Daoy (cell line): ENCODE data around the gene PLCB2. TPM values are rescaled to one million over a fixed set of nuclear protein-coding genes. Genes with fewer than 3 reads are reported as not detected.

ENCODE experiments used
- DNase-seq: peaks from one replicate; pipeline ENCODE4 v3.0.0-alpha.2; 2015; ENCODE audit warnings: low read depth
- total RNA-seq: library from RNA; depleted of rRNA; stranded (reverse); fragments of >200 nt; shearing (Covaris generic); gene quantifications from 2 replicates; pipeline ENCODE4 v1.2.3, GENCODE V29; 2014

The PLCB2 gene
- total RNA-seq, 1 experiment from 2014 or later, result 0.29 TPM

GRCh38 chr15:40323953-40324937 is 16.5 kb upstream of the PLCB2 start:
- peak; percentile 37 for DNase-seq

DNA sequence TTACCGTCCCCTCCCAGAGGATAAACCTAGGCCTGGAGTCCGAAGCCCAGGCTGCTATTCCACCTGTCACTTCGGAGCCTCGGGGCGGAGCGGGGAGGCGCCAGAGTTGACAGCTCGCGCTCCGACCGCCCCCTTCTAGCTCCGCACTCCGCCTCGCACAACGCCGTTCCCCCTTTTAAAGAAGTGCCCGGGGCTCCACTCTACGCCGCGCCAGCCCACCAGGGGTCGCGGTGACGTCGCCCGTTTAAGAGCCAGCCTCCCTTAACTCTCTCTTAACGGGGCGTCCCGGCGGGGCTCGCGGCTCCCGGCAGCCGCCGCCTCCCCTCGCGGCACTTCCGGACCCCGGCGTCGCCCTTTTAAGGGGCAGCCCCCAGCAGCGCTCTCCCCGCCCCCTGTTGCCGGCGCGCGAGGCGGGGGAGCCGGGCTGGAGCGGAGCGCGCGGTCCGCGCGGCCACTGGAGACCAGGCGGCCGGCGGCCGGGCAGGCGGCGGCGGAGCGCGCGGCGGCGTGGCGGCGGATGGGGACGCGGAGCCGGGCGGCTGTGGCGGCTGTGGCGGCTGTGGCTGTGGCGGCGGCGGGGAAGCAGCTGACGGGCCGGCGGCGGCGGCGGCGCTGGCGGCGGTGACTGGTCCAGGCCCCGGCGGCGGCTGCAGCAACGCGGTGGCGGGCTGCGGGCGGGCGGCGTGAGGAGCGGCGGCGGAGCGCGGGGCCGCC is 15.7 kb upstream of the PLCB2 start, which contains the start of gene INAFM2:
Gene INAFM2 (plus strand): TSS at position 454 of the 714 bp plus-strand sequence. CDS start 364 bp downstream, outside the sequence.
- DNase-seq, result peak; percentile 92

- DNase-seq, result no peak
Observed at GRCh38 chr15:40322531-40323238, 14.9 kb upstream of the PLCB2 start.

DNA sequence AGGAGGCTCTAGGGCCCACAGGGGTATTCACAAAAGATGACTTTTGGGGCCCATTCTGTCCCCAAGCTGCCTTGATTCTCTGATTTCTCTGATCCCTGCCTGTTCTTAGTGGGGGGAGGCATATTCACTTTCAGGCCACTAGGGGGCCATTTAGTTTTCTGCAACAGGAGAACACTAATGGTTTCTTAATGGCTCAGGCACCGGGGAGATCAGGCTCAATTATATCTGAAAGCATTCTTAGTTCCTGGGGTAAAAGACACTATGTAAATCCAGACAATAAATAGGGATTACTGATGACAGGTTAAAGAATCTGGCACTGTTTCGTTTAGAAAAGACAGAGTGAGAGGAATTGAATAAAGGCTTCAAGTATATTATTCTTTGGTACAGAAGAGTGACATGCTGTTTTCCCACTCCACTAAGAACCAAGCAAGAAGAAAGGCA is 13.2 kb upstream of the PLCB2 start:
- peak; percentile 46 for DNase-seq

DNA sequence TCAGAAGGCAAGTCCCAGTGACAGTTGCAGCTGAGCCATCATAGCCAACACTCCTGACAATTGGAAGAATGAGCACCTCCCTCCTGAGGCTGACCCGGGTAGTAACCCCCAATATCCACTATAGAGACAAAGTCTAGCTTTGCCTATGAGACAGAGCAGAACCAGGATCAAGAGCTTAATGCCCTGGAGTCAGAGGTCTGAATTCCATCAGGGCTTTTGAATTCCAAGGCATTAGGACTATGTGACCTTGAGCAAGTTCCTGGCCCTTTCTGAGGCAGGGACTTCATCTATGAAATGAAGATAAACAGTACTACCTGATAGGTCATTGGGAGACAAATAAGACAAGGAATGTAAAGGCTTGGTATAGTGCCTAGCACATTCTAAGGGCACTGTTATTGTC is 12.7 kb upstream of the PLCB2 start:
- no peak for DNase-seq

DNA sequence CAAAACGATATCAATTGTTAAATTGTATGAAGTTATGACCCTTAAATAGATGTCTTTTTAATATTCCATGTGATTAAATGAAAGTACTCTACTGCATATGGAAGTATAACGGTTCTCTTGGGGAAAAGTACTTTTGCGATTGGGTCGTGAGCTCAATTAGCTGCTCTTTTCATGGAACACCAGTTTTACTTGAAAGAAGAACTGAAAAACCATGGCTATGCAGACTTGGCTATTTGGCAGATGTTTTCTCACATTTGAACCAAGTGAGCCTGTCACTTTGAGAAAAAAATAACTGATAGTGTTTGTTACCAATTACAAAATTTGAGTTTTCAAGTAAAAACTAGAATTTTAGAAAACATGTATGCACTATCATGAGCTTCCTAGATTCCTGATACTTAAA is 9.8 kb upstream of the PLCB2 start:
- no peak for DNase-seq

DNA sequence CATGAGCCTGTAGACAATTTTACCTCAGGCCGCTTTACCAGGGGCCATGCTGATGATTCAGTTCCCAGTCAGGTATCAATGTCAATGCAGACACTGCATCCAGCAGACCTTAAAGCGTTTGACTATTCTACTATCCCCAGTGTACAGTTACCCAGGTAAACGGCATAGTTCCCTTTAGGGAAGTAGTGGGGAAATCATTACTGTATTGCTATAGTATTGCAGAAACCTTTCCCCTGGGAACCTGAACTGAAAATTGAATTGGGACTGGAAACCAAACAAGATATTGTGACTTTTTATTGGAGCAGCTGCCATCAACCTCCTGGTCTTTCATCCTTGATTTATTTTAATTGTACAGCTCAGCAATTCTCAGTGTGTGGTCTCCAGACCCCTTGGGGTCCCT is 9.2 kb upstream of the PLCB2 start:
- DNase-seq, result no peak

DNA sequence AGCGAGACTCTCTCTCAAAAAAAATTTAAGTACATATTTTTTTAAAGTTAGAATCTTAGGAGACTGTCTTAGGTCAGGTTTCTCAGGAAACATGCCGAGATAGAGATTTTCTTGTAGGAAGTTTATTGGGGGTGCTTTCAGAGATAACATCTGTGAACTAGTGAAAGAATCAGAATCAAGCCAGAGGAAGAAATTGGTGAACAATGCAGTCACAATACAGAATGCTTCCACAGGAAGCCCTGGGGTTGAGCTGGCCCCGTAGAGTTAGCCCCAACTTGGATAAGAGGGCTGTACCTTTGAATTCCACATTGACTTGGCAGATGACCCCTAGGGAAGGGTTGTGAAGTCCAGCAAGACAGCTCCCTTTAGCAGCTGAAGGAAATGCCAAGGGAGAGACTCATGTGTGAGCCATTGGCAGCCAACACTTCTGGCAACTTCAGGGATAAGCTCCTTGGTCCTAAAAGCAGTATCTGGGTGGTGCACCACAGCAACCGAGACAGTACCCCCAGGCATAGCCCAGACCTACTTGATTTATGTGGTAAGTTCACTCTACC is 7.1 kb upstream of the PLCB2 start:
- DNase-seq, result peak; percentile 25

- peak; percentile 66 for DNase-seq
Observed at GRCh38 chr15:40313531-40314398, 6.0 kb upstream of the PLCB2 start.

DNA sequence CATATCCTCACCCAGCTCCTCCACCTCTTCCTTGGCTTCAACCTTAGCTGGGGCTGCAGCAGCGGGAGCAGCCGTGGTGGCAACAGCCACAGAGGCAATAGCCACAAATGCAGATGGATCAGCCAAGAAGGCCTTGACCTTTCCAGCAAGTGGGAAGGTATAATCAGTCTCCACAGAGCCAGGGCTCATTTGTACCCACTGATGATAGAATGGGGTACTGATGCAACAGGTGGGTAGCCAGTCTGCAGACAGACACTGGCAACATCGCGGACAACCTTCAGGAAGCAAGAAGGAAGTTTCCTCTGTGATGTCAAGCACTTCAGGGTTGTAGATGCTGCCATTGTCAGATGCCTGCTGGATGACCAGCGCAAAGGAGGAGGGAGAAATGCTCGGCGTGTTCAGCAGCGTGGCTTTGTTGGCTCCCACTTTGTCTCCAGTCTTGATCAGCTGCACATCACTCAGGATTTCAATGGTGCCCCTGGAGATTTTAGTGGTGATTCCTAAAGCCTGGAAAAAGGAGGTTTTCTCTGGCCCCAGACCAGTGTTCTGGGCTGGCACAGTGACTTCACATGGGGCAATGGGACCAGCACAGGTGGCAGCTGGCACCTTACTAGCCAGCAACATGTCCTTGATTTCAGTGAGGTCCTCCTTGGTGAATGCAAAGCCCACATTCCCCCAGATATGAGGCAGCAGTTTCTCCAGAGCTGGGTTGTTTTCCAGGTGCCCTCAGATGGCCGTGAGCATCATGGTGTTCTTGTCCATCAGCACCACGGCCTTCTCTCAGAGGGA is 4.8 kb upstream of the PLCB2 start:
- DNase-seq, result no peak

GRCh38 chr15:40310993-40311392 is 3.3 kb upstream of the PLCB2 start:
- no peak for DNase-seq

GRCh38 chr15:40310001-40310959 is 2.5 kb upstream of the PLCB2 start:
- DNase-seq, result peak; percentile 69

- no peak for DNase-seq
Observed at GRCh38 chr15:40309344-40309862, 1.7 kb upstream of the PLCB2 start.

- DNase-seq, result no peak
Observed at GRCh38 chr15:40306908-40307307, 827 bp downstream of the PLCB2 start.

DNA sequence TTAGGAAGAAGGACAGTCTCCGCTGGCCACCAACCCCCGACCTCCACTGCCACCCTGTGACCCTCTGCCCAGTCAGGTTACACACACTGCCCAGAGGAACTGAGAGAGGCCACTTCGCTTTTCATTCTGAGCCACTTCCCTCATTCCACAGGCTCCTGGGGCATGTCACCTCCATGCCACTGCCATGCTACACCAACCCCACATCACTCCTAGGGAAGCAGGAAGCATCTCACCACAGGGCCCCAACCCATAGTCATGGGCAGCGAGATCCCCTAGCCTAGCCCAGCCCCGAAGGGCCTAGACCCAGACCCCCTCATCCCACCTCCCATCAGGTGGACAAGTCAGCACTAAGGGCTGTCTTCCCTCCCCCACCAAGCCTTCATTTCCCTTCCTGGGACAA is 1.4 kb downstream of the PLCB2 start:
- no peak for DNase-seq

GRCh38 chr15:40305281-40305680 is 2.5 kb downstream of the PLCB2 start:
- no peak for DNase-seq

DNA sequence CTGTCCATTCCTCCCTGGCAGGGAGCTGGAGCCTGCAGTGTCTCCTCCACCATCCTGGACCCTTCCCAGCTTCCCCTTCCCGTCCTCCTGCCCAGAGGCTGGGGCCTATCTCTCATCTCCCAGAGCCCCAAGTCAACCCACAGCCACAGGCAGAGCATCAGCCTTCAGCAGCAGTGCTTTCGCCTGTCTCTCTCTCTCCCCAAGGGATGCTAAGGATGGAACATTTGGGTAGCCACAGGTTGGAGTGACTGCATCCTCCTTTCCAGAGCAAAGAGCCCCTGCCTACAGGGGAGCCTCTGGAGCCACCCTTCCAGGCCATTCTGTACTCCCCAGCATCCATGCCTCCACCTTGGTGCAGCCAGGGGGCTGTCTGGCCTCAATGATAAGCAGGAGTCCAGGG is 4.2 kb downstream of the PLCB2 start:
- no peak for DNase-seq

- DNase-seq, result no peak
Observed at GRCh38 chr15:40302981-40303380, 4.8 kb downstream of the PLCB2 start.
